A673 (cell line): ENCODE measurements around the gene NLRP10. TPM values are rescaled to one million over a fixed set of nuclear protein-coding genes. Genes with fewer than 3 reads are reported as not detected.

Source experiments
- BruUV-seq: library from RNA; stranded (reverse); fragments of 400-500 nt; replicated peaks from 2 replicates; lab custom pipeline; 2021; lab: Mats Ljungman, UMichigan
- CTCF ChIA-PET: fragments of 300-600 bp; sonication (Branson Sonifier 250); formaldehyde crosslinking; loops from one replicate; lab custom pipeline; 2022; ENCODE audit warnings: antibody characterized with exemption; lab: Charles Lee
- POLR2A ChIA-PET: fragments of 300-600 bp; sonication (Branson Sonifier 250); formaldehyde crosslinking; loops from one replicate; lab custom pipeline; 2022; ENCODE audit warnings: antibody characterized with exemption; ENCODE audit not compliant: low non-redundant PET; lab: Charles Lee
- DNase-seq: peaks from one replicate; pipeline ENCODE4 v3.0.0-alpha.2; 2015; ENCODE audit warnings: low spot score
- H3K27ac ChIP-seq: fragments of 200-600 bp; sonication (generic); 2 replicates; pipeline ENCODE4 v1.5.1; 2016; ENCODE audit warnings: mixed run types, low read depth, mild to moderate bottlenecking, mixed read lengths, antibody characterized with exemption, low read length; ENCODE audit not compliant: poor library complexity, severe bottlenecking
- H3K27me3 ChIP-seq: fragments of 200-600 bp; sonication (generic); replicated peaks from 2 replicates; pipeline ENCODE4 v1.6.1; 2017; ENCODE audit warnings: mixed run types, low read depth, mild to moderate bottlenecking, mixed read lengths, antibody characterized with exemption, low read length; ENCODE audit not compliant: insufficient read depth, poor library complexity
- H3K36me3 ChIP-seq: fragments of 200-600 bp; sonication (generic); 2 replicates; pipeline ENCODE4 v1.6.1; 2016; ENCODE audit warnings: mixed run types, mild to moderate bottlenecking, mixed read lengths, antibody characterized with exemption, low read length; ENCODE audit not compliant: insufficient read depth, poor library complexity, severe bottlenecking
- H3K4me1 ChIP-seq: fragments of 200-600 bp; sonication (generic); 2 replicates; pipeline ENCODE4 v1.6.1; 2017; ENCODE audit warnings: mixed run types, mild to moderate bottlenecking, mixed read lengths, antibody characterized with exemption, low read length; ENCODE audit not compliant: insufficient read depth, poor library complexity, severe bottlenecking
- H3K4me3 ChIP-seq: fragments of 200-600 bp; sonication (generic); 2 replicates; pipeline ENCODE4 v1.5.1; 2016; ENCODE audit warnings: low read depth, mixed run types, mild to moderate bottlenecking, mixed read lengths, low read length; ENCODE audit not compliant: poor library complexity, severe bottlenecking
- H3K9me3 ChIP-seq: fragments of 200-600 bp; sonication (generic); 2 replicates; pipeline ENCODE4 v1.6.1; 2016; ENCODE audit warnings: mixed run types, low read depth, mild to moderate bottlenecking, mixed read lengths, antibody characterized with exemption, low read length; ENCODE audit not compliant: poor library complexity, severe bottlenecking
- CTCF ChIP-seq: fragments of 300-800, 200-600 bp; sonication (generic); conservative IDR thresholded peaks from 2 replicates; pipeline ENCODE4 v1.5.1; 2017; ENCODE audit warnings: low read depth, mild to moderate bottlenecking, antibody characterized with exemption, low read length, moderate library complexity, mixed read lengths
- EZH2 ChIP-seq: fragments of 200-600 bp; sonication (generic); IDR thresholded peaks from 2 replicates; pipeline ENCODE4 v1.6.1; 2017; ENCODE audit warnings: borderline replicate concordance, low read depth, mild to moderate bottlenecking, mixed read lengths, antibody characterized with exemption, low read length; ENCODE audit not compliant: poor library complexity, severe bottlenecking
- intact Hi-C: fragments of 100-400 bp; cut with micrococcal nuclease; formaldehyde crosslinking; loops from one replicate; pipeline ENCODE4 v1.10.0; 2022; ENCODE audit not compliant: unreplicated experiment
- total RNA-seq: library from RNA; stranded (reverse); gene quantifications from 2 replicates; pipeline ENCODE4 v1.2.3, GENCODE V29; 2021

The NLRP10 gene
- total RNA-seq, 1 experiment from 2014 or later = not detected

DNA sequence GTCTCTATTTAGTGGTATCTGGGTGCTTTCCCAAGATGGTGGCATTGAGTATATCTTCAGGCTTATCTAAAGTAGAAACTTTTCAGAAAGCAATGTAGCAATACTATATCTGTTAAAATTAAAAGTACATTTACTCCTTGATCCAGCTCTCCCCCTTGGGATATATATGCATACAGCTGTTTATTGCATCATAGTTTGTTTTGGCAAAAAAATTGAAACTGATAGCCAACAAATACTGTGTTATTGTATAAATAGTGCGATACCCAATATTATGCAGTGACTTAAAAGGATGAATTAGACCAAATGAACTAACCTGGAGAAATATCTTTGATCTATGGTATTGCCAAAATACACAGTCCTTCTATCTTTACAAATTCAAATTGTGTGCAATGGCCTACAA is 15.3 kb downstream of the NLRP10 start:
- no peak overlapping the region for H3K27ac ChIP-seq
- H3K36me3 ChIP-seq = no peaks in the 10 kb centered on the region
- no peak for DNase-seq
- no TSS peak for BruUV-seq
- ChIA-PET POLR2A (no interaction called here), CTCF (no interaction called here)
- H3K4me3 ChIP-seq = no peak overlapping the region
- intact Hi-C loops = no loop called here
- no peaks in the 10 kb centered on the region for H3K27me3 ChIP-seq
- no peaks in the 10 kb centered on the region for H3K9me3 ChIP-seq
- H3K4me1 ChIP-seq = no peaks in the 10 kb centered on the region
- TF ChIP-seq EZH2 (no peak), CTCF (no peak)

DNA sequence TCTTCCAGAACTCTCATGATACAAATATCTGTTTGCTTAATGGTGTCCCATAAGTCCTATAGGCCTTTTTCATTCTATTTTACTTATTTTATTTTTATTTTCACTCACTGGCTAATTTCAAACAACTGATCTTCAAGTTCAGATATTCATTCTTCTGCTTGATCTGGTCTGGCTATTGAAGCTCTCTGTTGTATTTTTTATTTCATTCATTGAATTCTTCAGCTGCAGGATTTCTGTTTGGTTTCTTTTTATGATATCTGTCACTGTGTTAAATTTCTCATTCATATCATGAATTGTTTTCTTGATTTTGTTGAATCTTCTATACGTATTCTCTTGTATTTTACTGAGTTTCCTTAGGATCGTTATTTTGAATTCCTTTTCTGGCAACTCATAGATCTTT is 21.1 kb downstream of the NLRP10 start:
- CTCF ChIA-PET = no interaction called here
- Histone ChIP-seq H3K9me3 (no peaks in the 10 kb centered on the region), H3K4me1 (no peaks in the 10 kb centered on the region), H3K36me3 (no peaks in the 10 kb centered on the region), H3K27me3 (peaks cover 15% of the 10 kb centered on the region), H3K27ac (no peak overlapping the region), H3K4me3 (no peak overlapping the region)
- TF ChIP-seq CTCF (no peak), EZH2 (no peak)
- POLR2A ChIA-PET = interaction anchor here (0.8 kb wide), 1 partner anchor 588 kb away, joined by 4 read pairs; no protein-coding TSS in a partner anchor
- no peak for DNase-seq
- no TSS peak for BruUV-seq
- intact Hi-C loops = no loop called here

GRCh38 chr11:7941608-7942007 is 23.6 kb downstream of the NLRP10 start, which contains the start of gene OR10A3:
TSS of gene OR10A3 (minus strand) at chr11:7941708. CDS start at chr11:7939520, 2,188 bp downstream.
- Histone ChIP-seq H3K27me3 (peaks cover 15% of the 10 kb centered on the region), H3K4me1 (no peaks in the 10 kb centered on the region), H3K36me3 (no peaks in the 10 kb centered on the region), H3K4me3 (no peak within 1 kb of the TSS), H3K9me3 (no peaks in the 10 kb centered on the region), H3K27ac (no peak within 1 kb of the TSS)
- no peak for DNase-seq
- BruUV-seq = no TSS peak
- ChIA-PET POLR2A (no interaction called here), CTCF (no interaction called here)
- no peak for TF ChIP-seq EZH2
- TF ChIP-seq CTCF = no peak
- intact Hi-C loops = no loop called here
